Renal pelvis (tissue), 4 donors: ENCODE measurements around the gene ISY1. TPM values are rescaled to one million over a fixed set of nuclear protein-coding genes. Genes with fewer than 3 reads are reported as not detected.
"Not testable (repeated sequence)": the region's sequence is repeated elsewhere in the genome, so short reads cannot be mapped to it uniquely, and the experiment has no call there.

Experiments used
- DNase-seq: peaks from one replicate; pipeline ENCODE4 v3.0.0-alpha.2; 2013
- polyA plus RNA-seq, 3 donors: library from polyadenylated mRNA; unstranded; fragments of 120-200 nt; gene quantifications; one replicate each; pipeline ENCODE4 v1.2.1, GENCODE V29; 2013; ENCODE audit not compliant: insufficient read length in 3 of 3

Gene ISY1
- polyA plus RNA-seq, 3 donors = 41.7 to 47.9 (median 44.2) TPM

DNA sequence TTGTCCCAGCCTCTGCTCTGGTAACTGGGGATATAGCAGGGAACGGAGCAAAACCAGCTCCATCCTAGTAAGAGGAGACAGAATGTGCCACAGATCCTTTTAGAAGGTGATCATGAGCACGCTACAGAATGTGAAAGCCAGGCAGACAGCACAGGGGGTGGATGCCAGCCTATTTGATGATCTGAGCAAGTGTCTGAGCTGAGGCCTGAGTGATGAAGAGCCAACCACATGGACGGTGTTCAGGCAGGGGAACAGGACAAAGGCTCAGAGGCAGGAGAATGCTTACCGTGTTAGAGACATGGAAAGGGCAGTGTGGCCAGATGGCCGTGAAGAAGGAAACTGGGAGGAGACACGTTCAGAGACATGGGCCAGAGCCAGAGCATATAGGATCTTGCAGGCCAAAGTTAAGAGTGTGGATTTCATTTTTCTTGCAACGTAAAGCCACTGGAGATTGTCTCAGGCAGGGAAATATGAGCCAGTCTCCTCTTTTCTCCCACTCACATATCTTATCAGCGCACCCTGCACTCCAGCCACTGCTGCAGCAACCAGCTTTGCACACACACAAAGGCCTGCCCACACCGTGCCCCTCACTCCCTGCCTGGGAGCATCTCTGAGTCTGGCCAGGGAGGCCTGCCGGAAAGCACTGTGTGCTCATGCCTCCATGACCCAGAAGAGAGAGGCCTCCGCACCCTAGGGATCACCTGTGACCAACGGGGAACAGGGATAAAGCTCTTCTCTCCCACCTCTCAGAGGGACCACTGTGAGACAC, 59.3 kb downstream of the ISY1 start:
- DNase-seq = no peak

DNA sequence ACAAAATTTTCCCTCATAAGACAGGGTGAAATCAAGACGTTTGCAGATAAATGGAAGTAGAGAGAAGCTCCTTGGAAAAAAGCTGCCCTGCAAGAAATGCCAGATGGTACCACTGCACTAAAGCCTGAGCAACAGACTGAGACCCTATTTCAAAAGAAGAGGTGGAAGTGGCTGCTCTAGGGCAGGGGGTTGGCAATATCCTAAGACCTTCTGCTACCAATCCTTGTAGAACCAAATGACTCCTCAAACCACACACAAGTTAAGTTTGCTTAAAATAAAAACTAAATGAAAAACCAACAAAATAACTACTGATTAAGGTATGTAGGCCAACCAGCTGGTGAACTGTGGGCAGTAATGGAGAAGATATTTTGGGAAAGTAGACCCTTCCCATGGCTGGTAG, 60.6 kb downstream of the ISY1 start:
- no peak for DNase-seq

DNA sequence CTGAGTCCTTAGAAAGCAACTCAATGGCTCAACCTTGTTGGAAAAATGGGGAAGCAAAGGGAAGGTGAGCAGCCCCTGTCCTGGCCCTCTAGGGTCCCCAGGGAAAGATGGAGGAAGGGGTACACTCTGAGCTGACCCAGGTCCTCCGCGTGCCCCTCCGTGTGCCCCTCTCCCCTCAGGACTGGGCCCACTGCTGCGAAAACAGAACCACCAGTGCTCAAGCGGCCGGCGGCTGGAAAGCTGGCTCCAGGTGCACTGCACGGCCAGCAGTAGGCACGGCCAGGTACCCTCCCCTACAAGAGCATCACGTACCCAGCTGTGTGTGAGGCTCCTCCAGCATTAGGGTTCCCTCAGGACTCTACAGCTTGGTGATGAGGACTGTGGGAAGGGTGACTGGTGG, 65.6 kb downstream of the ISY1 start:
- DNase-seq = no peak

DNA sequence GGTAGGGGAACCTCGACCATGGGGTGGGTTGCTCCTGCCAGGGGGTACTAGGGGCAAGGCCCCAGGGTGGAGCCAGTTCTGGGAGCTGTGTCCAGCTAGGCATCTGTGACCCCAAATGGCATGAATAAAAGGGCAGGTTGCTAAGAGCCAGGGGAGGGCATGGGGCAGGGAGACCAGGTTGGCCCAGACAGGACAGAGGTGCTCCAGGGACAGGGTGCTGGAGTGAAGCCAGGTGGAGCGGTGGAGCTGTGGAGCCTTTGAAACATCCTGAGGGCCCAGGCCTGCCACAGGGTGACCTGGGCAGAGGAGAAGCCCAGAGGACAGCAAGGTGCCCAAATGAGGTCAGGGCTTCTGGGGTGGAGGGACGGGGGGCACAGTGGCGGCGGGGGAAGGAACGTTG, 72.6 kb downstream of the ISY1 start:
- not testable (repeated sequence) for DNase-seq

DNA sequence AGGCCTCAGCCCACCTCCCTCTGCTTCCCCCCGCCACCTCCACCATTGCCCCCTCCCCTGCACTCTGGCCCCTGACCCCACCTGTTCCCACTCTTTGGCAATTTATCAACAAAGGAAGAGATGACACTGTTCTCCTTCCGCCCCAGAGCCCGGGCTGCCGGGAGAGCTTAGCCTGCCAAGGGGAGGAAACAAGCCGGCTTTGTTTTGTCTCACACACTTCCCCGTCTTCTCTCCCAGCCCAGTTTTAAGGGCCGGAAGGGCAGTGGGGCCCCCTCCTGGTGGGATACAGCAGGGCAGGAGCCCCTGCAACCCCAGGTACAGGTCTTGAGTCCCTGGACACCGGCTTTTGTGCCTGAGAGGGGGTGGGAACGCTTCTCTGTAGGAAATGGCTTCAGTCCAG, 73.0 kb downstream of the ISY1 start:
- DNase-seq = not testable (repeated sequence)

DNA sequence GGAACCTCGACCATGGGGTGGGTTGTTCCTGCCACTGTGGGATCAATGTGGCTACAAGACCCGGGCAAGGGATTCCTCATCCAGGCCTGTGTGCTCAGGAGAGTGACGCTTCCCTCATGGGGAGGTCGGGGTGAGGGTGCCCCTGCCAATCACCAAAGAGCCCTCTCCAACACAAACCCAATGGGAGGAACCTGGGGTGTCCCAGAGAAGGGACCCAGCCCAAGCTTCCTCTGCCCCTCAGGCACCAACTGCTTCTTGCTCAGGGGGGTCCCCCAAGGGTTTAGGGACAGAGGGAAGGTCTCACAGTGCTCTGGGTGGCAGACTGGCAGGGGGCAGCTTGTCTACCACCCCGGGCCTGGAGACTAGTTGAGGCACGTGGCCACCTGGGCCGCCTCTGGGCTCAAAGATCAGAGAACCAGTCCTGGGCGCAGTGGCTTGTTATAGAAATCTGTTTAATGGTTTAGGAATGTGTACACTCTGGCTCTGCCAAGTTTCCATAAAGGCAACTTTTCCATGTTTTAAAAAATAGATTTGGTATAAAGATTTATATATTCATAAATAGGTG, 73.6 kb downstream of the ISY1 start:
- no peak for DNase-seq

DNA sequence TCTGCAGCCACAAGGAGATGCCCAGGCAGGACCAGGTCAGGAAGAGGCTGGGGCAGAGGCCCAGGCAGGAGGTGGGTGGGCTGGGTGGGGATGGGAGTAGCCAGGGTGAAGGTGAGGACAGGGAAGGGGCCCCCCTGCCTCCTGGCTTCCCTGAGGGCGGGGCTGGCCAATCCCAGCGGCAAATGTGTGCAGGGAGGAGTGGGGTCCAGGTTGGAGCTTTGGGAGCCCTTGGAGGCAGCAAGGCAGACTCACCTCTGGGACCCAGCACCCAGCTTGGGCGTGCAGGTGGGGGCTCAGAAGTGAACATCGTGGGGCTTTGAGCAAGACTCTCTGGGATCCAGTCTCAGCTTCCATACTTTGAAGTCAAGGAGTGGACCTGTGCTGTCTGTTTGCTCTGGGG, 75.0 kb downstream of the ISY1 start:
- no peak for DNase-seq

DNA sequence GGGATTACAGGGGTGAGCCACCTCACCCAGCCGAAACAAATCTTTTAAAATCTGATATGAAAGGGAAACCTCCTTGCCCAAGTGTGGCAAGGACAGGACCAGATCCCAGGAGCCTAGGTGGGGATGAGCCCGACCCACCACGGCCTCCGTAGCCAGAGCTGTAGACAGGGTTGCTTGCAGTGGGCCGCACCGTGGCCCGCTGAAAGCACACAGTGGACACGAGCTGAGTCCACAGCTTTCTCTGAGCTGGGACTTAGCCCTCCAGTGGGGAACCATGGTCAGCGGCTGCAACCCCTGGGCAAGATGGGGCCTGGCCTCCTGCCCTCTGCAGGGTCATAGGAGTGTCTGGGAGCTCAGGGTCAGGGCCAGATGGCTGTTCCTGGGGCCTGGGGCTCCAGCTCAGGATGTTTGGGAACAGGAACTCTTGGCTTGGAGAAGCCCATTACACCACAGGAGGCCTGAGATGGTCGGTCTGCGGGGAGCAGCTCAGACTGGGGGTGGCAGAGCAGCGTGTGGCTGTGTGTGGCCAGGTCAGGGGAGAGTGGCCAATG, 75.6 kb downstream of the ISY1 start:
- DNase-seq = no peak

DNA sequence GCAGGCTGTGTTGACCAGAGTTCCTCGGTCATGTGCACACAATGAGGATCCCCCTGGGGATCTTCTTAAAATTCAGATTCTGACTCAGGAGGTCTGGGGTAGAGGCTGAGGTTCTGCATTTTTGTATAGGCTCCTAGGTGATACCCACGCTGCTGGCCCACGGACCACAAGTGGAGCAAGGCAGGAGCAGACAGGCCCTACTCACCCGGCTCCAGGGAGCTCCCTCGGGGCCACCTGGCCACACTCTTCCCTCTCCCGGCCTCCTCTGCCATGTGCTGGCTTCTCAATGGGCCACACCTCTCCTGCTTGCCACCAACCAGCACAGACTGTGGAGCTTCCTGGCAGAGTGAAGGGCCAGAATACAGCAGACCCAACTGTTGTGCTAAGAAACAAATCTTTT, 76.4 kb downstream of the ISY1 start:
- DNase-seq = no peak

DNA sequence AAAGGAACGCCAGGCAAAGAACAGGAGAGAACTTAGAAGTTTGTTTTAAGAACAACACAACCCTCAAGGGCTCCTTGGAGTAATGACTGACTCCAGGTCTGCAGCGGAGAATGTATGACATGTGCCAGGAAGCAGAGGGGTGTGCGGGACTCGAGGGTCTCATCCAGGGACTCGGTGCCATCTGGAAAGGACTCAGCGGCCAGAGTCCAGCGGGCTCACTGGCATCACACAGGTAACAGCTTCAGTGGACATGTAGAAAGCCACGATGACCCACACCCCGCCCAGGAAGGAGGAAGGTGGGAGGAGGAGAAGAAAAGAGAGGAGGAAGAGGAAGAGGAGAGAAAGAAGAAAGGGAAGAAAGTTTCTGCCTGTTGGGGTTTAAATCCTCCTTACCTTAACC, 78.8 kb downstream of the ISY1 start:
- no peak for DNase-seq

DNA sequence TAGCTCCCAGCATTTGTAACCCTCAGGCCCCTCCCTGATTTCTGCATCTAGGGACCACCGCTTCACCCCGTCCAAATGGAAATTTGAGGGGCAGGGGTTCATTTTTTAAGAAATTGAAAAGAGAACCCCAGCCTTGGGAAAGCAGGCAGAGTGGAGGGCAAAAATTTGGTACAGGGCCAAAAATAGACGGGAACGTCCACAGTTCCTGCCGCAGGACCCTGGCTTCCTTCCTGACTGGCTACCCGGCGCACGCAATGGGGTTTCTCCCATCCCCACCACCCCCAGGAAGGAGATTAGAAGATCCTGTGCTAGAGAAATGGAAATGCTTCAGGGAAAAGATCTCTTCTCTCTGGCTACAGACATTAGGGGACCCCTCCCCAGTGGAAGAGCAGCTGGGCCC, 79.4 kb downstream of the ISY1 start:
- no peak for DNase-seq

DNA sequence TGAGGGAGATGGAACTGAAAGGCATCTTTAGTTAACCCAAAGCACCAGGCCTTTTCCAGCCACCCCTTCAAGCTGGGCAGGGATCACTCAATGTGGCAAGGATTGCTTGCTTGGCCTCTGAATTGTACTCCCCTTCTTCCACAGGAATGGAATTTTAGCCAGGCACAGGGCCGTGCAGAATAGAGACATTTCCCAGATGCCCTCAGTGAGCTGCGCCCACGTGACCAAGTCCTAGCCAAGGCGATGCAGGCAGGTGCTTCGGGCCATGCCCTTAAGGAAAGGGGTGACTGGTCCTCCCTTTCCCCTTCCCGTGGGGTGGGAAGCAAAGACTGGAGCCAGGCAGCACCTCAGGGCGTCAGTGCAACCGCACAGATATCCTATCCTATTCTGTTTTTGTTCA, 82.4 kb downstream of the ISY1 start:
- no peak for DNase-seq

Other genes with a start within 250 kb of the ISY1 start
- gene CFAP92, start 167.0 kb downstream of the ISY1 start, polyA plus RNA-seq = 1 to 10 TPM; 1.1 to 2.5 (median 2.2) TPM
- 1 to 10 TPM; 2.3 to 3.0 (median 2.8) TPM for gene EFCC1, start 159.8 kb downstream of the ISY1 start, polyA plus RNA-seq
- gene GP9, start 100.3 kb downstream of the ISY1 start, polyA plus RNA-seq = 1 to 10 TPM in 2 of 3 donors, under 1 TPM in 1; 0.86 to 2.2 (median 1.3) TPM
- gene RAB43, start 39.3 kb downstream of the ISY1 start, polyA plus RNA-seq = 1 to 10 TPM; 5.1 to 8.4 (median 6.7) TPM
- gene CNBP, start 22.8 kb upstream of the ISY1 start, polyA plus RNA-seq = 100 to 1,000 TPM; 355 to 394 (median 370) TPM
- 100 to 1,000 TPM; 158 to 174 (median 168) TPM for gene COPG1, start 88.5 kb upstream of the ISY1 start, polyA plus RNA-seq
- 10 to 100 TPM; 49.4 to 57.1 (median 50.2) TPM for gene HMCES, start 117.8 kb upstream of the ISY1 start, polyA plus RNA-seq